NT2/D1 (cell line): Measurements from ENCODE around the gene CSAD.

ENCODE experiments used
- SUZ12 ChIP-seq: IDR thresholded peaks from 2 replicates; pipeline ENCODE4 v1.6.1; 2011; ENCODE audit not compliant: insufficient read length, insufficient read depth; ENCODE audit errors: extremely low read depth
- YY1 ChIP-seq: IDR thresholded peaks from 2 replicates; pipeline ENCODE4 v1.6.1; 2011; ENCODE audit not compliant: insufficient read length, insufficient read depth
- ZNF274 ChIP-seq: IDR thresholded peaks from 2 replicates; pipeline ENCODE4 v1.6.1; 2011; ENCODE audit warnings: mild to moderate bottlenecking, low read depth, low read length

GRCh38 chr12:53200107-53200457 lies 19.4 kb upstream of the CSAD start:
- TF ChIP-seq YY1 (no peak), ZNF274 (no peak), SUZ12 (no peak)
